ENCODE measurements around the gene PDK1.

PDK1 gene

GRCh38 chr2:172597176-172597842 is 41.4 kb downstream of the PDK1 start:
- no peak for DNase-seq (ENCODE audit: low read depth in 2 of 2)

- no peak for DNase-seq (ENCODE audit: low read depth in 2 of 2)
Observed at GRCh38 chr2:172599947-172600346, 44.1 kb downstream of the PDK1 start.

- DNase-seq (ENCODE audit: low read depth in 2 of 2): no peak
Observed at GRCh38 chr2:172600557-172601008, 44.7 kb downstream of the PDK1 start.

DNA sequence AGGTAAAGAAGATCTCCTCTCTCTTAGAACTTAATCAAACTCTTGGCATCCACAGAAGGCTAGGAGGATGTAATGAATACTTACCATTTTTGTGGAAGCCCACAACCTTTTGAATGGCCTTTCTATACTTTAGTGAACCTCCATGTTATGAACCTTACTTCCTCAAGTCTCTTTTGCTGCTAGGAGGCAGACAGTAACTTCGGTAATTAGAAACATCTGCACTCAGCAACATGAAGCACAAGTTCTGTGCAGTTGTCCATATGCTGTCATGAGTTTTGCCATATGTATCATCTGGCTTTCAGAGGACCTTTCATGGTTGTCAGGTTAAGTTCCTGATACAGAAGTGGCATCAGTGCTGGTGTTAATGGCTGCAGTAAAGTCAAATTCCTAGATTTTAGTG is 50.4 kb downstream of the PDK1 start:
- no peak for DNase-seq (ENCODE audit: low read depth in 2 of 2)

- DNase-seq (ENCODE audit: low read depth in 2 of 2): no peak
Observed at GRCh38 chr2:172607379-172607928, 51.6 kb downstream of the PDK1 start.

GRCh38 chr2:172609488-172609887 is 53.6 kb downstream of the PDK1 start:
- no peak for DNase-seq (ENCODE audit: low read depth in 2 of 2)

DNA sequence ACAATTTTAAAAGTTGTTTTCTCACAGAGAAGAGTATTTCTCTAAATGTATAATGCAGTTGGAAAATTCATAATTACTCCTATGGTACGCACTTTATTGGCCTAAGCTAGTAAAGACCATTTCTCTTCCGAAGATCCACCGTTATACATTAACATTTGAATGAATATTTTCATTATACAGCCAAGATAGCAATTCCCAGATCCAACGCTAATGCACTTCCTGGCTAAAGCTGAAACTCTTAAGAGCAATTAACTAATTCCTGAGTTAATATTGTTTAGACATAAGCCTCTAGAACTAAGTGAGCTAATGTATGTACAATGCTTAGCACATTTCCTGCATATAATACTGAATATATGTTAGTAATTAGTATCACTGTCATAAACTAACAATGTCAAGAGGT is 56.2 kb downstream of the PDK1 start:
- DNase-seq (ENCODE audit: low read depth in 2 of 2): no peak

DNA sequence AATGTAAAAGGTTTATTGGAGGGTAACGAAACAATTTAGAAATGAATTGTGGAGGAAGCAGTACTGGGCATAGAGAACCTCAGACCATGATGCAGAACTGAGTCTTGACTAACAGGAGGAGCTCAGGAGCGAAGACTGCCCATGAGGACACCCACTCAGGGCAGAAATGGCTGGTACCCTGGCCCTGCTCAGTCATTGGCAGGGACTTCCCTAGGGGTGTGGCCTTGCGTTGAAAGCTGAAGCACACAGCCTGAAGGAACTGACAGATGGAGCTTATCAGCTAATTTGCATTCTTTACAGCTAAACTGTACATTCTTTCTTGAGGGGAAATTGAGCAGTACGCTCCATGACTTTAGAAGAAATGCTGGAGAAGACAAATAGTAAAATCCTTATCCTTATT is 57.1 kb downstream of the PDK1 start:
- DNase-seq (ENCODE audit: low read depth in 2 of 2): no peak

DNA sequence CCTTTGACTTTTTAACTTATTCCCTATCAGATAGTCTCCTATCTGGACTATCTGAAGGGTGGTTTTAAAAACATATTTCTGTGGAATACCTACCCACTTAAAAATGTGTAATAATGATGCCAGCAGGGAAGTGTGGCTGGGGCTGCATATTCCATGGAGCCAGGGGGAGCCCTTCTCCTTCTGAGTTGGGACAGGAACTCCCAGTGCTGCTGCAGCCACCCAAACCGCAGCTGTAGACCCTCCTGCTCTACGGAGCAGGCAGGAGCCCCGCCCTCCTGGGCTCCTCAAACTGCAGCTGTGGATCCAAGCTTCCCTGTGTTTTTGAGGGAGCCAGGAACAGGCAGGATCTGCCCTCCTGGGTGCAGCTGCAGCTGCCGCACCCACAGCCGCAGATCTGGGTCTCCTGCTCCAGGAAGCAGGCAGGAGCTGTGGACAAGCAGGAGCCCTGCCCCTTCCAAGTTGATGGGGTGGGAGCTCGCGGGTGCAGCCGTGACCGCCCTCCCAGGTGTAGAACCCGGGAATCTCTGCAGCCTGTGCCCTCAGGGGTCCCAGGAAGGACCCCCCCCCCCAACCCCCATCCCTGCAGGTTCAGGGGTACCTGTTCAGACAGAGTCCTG is 57.8 kb downstream of the PDK1 start:
- DNase-seq (ENCODE audit: low read depth in 2 of 2): no peak

- DNase-seq (ENCODE audit: low read depth in 2 of 2): no peak
Observed at GRCh38 chr2:172614932-172615331, 59.0 kb downstream of the PDK1 start.

DNA sequence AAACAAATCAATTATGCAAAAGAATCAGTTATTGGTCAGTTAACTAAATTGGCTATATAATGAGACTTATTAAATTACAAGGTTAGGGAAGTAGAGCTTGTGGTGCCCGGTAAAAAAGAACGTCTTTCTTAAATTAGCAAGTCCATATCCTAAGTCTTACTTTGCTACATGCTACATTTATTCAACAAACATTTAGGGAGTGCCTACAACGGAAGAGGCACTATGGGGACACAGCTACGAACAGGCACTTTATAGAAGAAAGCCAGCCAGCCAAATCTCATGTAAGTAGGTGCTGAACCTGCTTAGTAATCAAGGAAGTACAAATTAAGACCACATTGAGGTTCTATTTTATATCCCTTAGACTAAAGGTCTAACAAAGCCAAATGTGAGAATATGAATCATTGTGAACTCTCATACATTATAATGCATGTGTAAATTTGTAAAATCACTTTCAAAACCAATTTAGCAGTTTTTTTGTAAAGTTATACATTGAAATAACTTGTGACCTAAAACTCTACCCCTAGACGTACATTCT is 59.9 kb downstream of the PDK1 start:
- DNase-seq (ENCODE audit: low read depth in 2 of 2): no peak

DNA sequence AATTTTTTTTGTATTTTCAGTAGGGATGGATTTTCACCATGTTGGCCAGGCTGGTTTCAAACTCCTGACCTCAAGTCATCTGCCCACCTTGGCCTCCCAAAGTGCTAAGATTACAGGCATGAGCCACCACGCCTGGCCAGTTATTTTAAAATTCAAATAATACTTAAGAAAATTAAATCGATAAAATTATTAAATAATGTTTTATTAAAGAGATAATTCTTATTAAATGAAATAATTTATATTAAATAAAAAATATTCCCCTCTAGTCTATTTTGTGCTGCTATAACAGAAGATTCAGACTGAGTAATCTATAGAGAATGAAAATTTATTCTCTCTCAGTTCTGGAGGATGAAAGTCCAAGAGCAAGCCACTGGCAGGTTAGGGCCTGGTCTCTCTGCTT is 61.2 kb downstream of the PDK1 start:
- no peak for DNase-seq (ENCODE audit: low read depth in 2 of 2)

GRCh38 chr2:172623249-172623965 is 67.5 kb downstream of the PDK1 start:
- DNase-seq (ENCODE audit: low read depth in 2 of 2): no peak

DNA sequence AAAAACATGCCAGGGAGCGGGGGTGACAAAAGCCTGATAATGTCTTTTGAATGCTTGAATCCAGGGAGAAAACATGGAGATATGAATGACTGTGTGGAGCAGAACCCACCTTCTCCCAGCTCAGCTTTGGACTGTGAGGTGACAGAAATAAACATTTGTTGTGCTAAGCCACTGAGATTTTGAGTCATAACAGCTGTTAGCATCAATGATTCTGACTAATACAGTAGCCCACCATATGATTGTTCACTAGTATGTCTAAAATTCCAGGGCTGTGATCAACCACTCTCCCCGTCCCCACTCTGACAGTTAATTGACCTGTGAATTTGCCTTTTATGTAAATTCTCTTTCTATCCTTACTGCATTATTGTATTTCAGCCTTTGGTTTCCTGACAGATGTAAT is 69.1 kb downstream of the PDK1 start:
- DNase-seq (ENCODE audit: low read depth in 2 of 2): no peak

DNA sequence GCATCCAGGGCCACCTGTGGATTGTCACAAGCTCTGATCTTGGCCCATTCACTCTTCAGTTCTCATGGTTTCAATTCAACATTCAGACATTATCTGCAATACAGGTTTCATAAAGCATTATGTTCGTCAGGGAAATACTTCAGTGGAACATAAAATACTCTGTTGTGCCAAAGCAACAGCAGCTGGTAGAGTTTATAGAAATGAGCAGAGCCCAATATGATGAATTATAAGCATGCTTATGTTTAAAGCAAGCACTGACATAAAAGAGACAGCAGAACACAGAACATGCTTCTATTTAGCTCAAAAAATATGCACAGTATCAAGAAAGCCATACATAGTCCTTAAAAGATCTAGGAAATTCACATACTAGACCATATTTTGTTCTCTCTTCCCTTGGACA is 71.3 kb downstream of the PDK1 start:
- DNase-seq (ENCODE audit: low read depth in 2 of 2): no peak

- DNase-seq (ENCODE audit: low read depth in 2 of 2): no peak
Observed at GRCh38 chr2:172628085-172628484, 72.2 kb downstream of the PDK1 start.

DNA sequence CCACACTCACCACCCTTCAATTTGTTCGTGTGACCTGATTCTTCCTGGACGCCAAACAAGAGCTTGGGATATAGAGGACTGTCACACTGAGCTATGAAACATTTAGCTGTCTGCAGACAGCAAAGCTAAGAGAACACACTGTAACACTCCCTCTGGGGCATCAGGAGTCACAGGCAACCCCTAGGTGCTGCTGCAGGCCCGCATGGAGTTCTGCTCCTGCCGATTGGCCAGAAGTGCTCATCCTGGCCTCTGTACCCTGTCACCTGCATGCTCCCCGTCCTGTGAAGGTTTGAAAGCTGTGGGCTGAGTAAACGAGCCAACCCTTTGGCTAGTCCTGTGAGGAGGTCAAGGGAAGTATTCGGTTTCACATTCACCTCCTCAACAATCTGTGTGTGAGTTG is 73.7 kb downstream of the PDK1 start:
- no peak for DNase-seq (ENCODE audit: low read depth in 2 of 2)

GRCh38 chr2:172630181-172630580 is 74.3 kb downstream of the PDK1 start:
- no peak for DNase-seq (ENCODE audit: low read depth in 2 of 2)

DNA sequence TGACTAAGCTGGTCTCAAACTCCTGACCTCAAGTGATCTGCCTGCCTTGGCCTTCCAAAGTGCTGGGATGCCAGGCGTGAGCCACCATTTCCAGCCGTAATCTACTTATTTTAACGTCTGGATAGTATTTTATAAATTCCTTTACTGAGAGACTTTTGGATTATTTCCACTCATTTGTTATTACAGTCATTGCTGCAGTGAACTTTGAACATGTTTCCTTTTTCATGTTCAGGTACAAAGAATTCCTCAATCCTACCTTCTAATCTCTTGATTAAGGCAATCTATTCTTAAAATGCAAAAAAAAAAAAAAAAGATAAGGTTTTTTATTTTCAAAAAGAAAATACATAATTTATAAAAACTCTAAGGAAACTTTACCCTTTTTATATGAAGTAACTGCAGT is 78.6 kb downstream of the PDK1 start:
- DNase-seq (ENCODE audit: low read depth in 2 of 2): no peak

GRCh38 chr2:172635548-172635947 is 79.7 kb downstream of the PDK1 start:
- DNase-seq (ENCODE audit: low read depth in 2 of 2): no peak

- no peak for DNase-seq (ENCODE audit: low read depth in 2 of 2)
Observed at GRCh38 chr2:172639256-172639655, 83.4 kb downstream of the PDK1 start.

DNA sequence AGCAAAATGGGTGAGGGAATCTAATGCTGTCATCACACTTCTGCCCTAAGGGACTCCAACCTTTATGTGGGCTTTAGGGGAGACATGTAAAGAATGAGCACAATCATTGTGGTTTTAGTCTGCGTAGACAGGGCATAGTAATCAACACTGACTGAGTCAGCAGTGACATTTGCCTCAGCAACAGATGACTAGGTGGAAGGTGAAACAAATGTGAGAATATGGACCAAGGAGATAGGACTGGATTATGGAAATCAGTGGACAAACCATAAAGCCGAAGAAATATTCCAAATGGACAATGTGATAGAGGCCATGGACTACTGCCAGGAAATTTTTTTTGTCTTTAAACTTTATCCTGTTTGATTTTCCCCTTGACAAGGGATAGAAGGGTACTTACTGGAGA is 83.9 kb downstream of the PDK1 start:
- no peak for DNase-seq (ENCODE audit: low read depth in 2 of 2)

- no peak for DNase-seq (ENCODE audit: low read depth in 2 of 2)
Observed at GRCh38 chr2:172640389-172640788, 84.5 kb downstream of the PDK1 start.
